ENCODE measurements around the gene MAIP1. TPM values are rescaled to one million over a fixed set of nuclear protein-coding genes. Genes with fewer than 3 reads are reported as not detected.

The MAIP1 gene
- total RNA-seq, 1 experiment from 2014 or later: 32.3 TPM

DNA sequence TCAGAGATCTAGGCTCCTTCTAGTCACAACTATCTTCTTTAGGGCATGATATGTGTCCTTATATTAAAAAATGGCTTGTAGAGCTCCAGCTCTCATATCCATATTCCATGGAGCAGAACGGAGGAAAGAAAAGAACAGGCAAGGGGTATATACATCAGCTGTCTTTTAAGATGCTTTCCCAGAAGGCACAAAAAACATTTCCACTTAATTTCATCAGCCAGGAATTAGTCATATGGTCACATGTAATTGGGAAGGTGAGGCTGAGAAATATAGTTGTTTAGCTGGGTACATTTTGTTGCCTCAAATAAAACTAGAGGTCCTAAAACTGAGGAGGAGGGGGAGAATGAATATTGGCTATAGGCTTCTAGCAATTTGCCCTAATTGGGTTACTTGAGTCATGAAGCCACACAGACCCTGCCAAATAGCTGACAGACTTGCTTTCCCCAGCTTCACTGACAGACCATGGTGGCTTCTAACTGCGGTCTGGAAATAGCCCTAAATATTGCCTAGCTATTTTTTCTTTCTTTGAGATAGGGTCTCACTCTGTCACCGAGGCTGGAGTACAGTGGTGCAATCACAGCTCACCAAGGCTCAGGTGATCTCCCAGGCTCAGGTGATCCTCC, 20.0 kb downstream of the MAIP1 start:
- H3K9ac ChIP-seq (ENCODE audit: extremely low read depth, insufficient read length, low read length): no peak overlapping the region
- peaks cover 4% of the 10 kb centered on the region for H3K23me2 ChIP-seq (ENCODE audit: insufficient read length, low read depth, low read length, poor library complexity, severe bottlenecking)
- no peak overlapping the region for H2AFZ ChIP-seq (ENCODE audit: low read length)
- no peak overlapping the region for H3K23ac ChIP-seq (ENCODE audit: insufficient read length, low read depth, low read length)
- Mint-ChIP-seq H3K36me3 (ENCODE audit: insufficient read depth in 1 of 3, low read depth in 3 of 3) (no peaks in the 10 kb centered on the region), H3K9me3 (no peaks in the 10 kb centered on the region; a peak in 1 of 5 replicates), H3K4me1 (peaks cover 3 to 8% of the 10 kb centered on the region in 2 experiments), H3K27me3 (ENCODE audit: low read depth) (no peaks in the 10 kb centered on the region), H3K4me3 (no peak overlapping the region), H3K27ac (no peak overlapping the region)
- H2BK15ac ChIP-seq (ENCODE audit: low read depth, low read length): no peak overlapping the region
- no peaks in the 10 kb centered on the region for H3K79me1 ChIP-seq (ENCODE audit: insufficient read depth, low read depth, low read length, poor library complexity, severe bottlenecking)
- H3K4me2 ChIP-seq (ENCODE audit: insufficient read depth, insufficient read length, low read length): no peak overlapping the region
- H4K20me1 ChIP-seq (ENCODE audit: control insufficient read depth, insufficient read depth, insufficient read length): no peaks in the 10 kb centered on the region
- no peak overlapping the region for H2BK12ac ChIP-seq (ENCODE audit: insufficient read length, low read depth, low read length)
- no peak for DNase-seq
- no peaks in the 10 kb centered on the region for H3K9me3 ChIP-seq (ENCODE audit: control insufficient read depth, low read depth, low read length)
- H2BK20ac ChIP-seq (ENCODE audit: low read depth, low read length, poor library complexity, severe bottlenecking): no peak overlapping the region
- TF ChIP-seq, protein P1, sequence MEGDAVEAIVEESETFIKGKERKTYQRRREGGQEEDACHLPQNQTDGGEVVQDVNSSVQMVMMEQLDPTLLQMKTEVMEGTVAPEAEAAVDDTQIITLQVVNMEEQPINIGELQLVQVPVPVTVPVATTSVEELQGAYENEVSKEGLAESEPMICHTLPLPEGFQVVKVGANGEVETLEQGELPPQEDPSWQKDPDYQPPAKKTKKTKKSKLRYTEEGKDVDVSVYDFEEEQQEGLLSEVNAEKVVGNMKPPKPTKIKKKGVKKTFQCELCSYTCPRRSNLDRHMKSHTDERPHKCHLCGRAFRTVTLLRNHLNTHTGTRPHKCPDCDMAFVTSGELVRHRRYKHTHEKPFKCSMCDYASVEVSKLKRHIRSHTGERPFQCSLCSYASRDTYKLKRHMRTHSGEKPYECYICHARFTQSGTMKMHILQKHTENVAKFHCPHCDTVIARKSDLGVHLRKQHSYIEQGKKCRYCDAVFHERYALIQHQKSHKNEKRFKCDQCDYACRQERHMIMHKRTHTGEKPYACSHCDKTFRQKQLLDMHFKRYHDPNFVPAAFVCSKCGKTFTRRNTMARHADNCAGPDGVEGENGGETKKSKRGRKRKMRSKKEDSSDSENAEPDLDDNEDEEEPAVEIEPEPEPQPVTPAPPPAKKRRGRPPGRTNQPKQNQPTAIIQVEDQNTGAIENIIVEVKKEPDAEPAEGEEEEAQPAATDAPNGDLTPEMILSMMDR (conservative IDR thresholded peaks at IDR 0.05): no peak
- no peaks in the 10 kb centered on the region for H3K27me3 ChIP-seq (ENCODE audit: insufficient read depth, low read length)
- no peak overlapping the region for H2BK5ac ChIP-seq (ENCODE audit: insufficient read length, low read length)
- H4K91ac ChIP-seq (ENCODE audit: insufficient read length, low read depth, low read length): no peak overlapping the region
- H3K4me1 ChIP-seq (ENCODE audit: insufficient read depth, low read length): no peaks in the 10 kb centered on the region; the same call in 1 of the 2 replicates
- H3K27ac ChIP-seq (ENCODE audit: insufficient read length, low read depth, low read length): no peak overlapping the region
- H2BK120ac ChIP-seq (ENCODE audit: low read depth, low read length, poor library complexity, severe bottlenecking): no peak overlapping the region
- WGBS (ENCODE audit: extremely low coverage, insufficient read length, low lambda C conversion rate): no CpG with 5 or more reads among the region's 3 CpGs
- no peak overlapping the region for H3K14ac ChIP-seq (ENCODE audit: insufficient read depth, low read length)
- H2AK5ac ChIP-seq (ENCODE audit: insufficient read length, low read length): no peak overlapping the region
- H3K56ac ChIP-seq (ENCODE audit: insufficient read length, low read depth, low read length): no peak overlapping the region
- no peak overlapping the region for H3T11ph ChIP-seq (ENCODE audit: low read length)
- H3K79me2 ChIP-seq (ENCODE audit: insufficient read depth, low read length): no peaks in the 10 kb centered on the region
- H4K8ac ChIP-seq (replicated peaks; ENCODE audit: insufficient read length, low read depth, low read length): no peak overlapping the region
- no peak overlapping the region for H4K5ac ChIP-seq (ENCODE audit: insufficient read length, low read depth, low read length)
- H3K18ac ChIP-seq (ENCODE audit: insufficient read length, low read depth, low read length): no peak overlapping the region
- H3K4ac ChIP-seq (ENCODE audit: low read depth, low read length): no peak overlapping the region
